ENCODE data around the gene ARFRP1.
"Not testable (repeated sequence)": the region's sequence is repeated elsewhere in the genome, so short reads cannot be mapped to it uniquely, and the experiment has no call there.

The ARFRP1 gene

DNA sequence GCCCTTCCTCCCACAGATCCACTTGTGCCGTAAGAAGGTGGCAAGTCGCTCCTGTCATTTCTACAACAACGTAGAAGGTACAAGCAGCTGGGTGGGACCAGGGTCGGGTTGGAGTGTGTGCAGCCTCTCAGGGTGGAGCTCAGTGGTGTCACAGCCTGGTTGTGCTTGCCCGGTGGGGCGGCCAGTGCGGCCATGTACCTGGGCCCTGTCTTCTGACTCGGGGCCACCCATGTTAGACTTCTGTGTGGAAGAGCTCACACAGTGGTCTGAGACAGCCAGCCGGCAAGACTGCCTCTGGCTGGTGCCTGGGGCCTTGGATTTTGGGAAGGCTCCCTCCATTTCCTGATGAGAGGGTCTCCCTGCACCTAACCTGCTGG is 45.0 kb downstream of the ARFRP1 start:
- H3K4me3 ChIP-seq (ENCODE audit: low read depth, low read length): no peak overlapping the region
- TF ChIP-seq, protein P1, sequence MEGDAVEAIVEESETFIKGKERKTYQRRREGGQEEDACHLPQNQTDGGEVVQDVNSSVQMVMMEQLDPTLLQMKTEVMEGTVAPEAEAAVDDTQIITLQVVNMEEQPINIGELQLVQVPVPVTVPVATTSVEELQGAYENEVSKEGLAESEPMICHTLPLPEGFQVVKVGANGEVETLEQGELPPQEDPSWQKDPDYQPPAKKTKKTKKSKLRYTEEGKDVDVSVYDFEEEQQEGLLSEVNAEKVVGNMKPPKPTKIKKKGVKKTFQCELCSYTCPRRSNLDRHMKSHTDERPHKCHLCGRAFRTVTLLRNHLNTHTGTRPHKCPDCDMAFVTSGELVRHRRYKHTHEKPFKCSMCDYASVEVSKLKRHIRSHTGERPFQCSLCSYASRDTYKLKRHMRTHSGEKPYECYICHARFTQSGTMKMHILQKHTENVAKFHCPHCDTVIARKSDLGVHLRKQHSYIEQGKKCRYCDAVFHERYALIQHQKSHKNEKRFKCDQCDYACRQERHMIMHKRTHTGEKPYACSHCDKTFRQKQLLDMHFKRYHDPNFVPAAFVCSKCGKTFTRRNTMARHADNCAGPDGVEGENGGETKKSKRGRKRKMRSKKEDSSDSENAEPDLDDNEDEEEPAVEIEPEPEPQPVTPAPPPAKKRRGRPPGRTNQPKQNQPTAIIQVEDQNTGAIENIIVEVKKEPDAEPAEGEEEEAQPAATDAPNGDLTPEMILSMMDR (IDR thresholded peaks at IDR 0.05; ENCODE audit: insufficient read depth, low read depth, low read length, missing control alignments): no peak
- no peak for DNase-seq (ENCODE audit: low read depth)

DNA sequence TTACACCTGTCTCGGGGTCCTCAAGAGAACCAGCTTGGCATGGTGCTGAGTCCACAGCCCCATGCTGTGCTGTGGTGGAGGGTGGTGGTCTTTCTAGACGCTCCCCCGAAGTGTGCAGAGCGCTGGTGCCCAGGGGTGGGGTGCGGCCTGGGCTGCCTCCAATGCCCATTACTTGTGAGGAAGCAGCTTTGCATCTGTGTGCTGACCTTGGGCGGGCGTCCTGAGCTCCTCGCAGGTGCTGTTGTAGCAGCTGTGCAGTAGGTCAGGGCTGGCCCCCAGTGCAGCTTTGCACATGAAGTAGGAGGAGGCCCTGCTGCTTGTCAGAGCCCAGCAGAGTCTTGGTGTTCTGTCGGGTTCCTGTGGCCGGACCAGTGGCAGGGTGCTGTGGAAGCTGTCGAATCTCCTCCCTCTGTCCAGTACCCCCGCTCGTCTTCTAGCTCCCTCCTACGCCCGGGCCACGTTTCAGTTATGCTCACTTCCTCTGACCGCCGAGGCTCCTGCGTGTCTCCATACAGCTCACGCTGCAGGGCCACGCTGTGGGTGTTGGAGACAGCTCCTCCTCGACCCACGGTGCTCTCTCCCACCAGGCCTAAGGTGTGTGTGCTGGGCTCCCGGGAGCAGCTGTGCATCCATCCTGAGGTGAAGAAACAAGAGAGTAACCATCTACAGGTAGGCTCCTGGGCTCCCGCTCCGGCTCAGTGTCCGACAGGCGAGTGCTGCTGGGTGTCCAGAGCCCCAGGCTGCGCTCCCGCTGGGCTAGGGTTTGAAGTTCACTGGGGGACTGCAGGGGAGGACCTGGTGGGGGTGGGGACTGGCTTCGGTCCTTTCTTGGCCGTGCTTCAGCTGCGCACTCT is 45.6 kb downstream of the ARFRP1 start:
- DNase-seq (ENCODE audit: low read depth): no peak
- H3K4me3 ChIP-seq (ENCODE audit: low read depth, low read length): no peak overlapping the region
- TF ChIP-seq, protein P1 (IDR thresholded peaks at IDR 0.05; ENCODE audit: insufficient read depth, low read depth, low read length, missing control alignments): no peak

DNA sequence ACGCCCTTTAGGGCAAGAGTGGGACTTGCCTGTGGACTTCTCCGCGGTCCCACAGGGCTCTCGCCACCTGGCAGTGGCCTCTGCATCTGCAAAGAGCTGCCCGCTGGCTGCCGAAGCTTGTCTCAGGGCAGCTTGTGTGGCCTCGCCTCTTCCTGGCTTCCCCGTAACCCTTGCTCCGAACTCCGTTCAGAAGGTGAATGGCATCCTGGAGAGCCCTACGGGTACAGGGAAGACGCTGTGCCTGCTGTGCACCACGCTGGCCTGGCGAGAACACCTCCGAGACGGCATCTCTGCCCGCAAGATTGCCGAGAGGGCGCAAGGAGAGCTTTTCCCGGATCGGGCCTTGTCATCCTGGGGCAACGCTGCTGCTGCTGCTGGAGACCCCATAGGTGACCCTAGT is 46.7 kb downstream of the ARFRP1 start:
- no peak for DNase-seq (ENCODE audit: low read depth)
- H3K4me3 ChIP-seq (ENCODE audit: low read depth, low read length): no peak overlapping the region
- TF ChIP-seq, protein P1 (IDR thresholded peaks at IDR 0.05; ENCODE audit: insufficient read depth, low read depth, low read length, missing control alignments): no peak

DNA sequence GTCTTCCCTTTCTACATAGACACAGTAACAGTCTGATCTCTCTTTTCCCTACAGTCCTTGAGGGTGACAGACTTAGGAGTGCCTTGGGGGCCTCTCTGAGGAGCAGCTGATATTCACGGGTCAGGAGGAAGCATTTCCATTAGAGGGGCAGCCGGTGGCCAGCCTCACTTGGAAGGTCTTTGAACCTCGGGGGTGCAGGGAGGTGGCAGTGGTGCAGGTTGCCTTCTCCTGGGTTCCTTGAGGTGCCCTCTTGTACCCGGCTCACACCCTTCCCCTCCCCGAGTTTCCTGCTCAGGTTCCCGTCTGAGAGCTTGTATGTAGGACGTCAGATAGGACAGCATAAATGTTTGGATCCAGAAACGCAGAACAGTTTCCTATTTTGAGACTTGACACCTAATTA is 47.2 kb downstream of the ARFRP1 start:
- H3K4me3 ChIP-seq (ENCODE audit: low read depth, low read length): no peak overlapping the region
- no peak for DNase-seq (ENCODE audit: low read depth)
- TF ChIP-seq, protein P1 (IDR thresholded peaks at IDR 0.05; ENCODE audit: insufficient read depth, low read depth, low read length, missing control alignments): no peak

DNA sequence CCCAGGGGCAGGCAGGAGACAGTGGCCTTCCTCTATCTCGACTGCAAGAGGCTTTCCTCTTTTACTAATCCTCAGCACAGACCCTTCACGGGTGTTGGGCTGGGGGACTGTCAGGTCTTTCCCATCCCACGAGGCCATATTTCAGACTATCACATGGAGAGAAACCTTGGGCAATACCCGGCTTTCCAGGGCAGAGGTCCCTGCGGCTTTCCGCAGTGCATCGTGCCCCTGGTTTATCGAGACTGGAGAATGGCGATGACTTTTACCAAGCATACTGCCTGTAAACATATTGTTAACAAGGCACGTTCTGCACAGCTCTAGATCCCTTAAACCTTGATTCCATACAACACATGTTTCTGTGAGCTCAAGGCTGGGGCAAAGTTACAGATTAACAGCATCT is 47.6 kb downstream of the ARFRP1 start:
- not testable (repeated sequence) for DNase-seq (ENCODE audit: low read depth); H3K4me3 ChIP-seq (ENCODE audit: low read depth, low read length)

DNA sequence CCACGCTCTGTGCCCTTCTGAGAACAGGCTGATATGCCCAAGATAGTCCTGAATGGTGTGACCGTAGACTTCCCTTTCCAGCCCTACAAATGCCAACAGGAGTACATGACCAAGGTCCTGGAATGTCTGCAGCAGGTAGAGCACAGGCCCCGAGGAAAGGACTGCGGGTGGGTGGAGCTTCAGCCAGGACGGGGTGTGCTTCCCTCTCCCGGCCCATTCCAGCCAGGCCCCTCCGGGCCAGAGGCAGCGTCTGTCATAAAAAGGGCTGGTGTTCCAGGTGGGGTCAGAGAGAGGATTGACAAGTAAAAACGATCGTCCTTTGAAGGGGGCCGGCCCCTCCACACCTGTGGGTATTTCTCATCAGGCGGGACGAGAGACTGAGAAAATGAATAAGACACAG is 48.4 kb downstream of the ARFRP1 start:
- DNase-seq (ENCODE audit: low read depth): no peak
- peak overlapping the region; percentile 77 for H3K4me3 ChIP-seq (ENCODE audit: low read depth, low read length)
- TF ChIP-seq, protein P1 (IDR thresholded peaks at IDR 0.05; ENCODE audit: insufficient read depth, low read depth, low read length, missing control alignments): no peak

DNA sequence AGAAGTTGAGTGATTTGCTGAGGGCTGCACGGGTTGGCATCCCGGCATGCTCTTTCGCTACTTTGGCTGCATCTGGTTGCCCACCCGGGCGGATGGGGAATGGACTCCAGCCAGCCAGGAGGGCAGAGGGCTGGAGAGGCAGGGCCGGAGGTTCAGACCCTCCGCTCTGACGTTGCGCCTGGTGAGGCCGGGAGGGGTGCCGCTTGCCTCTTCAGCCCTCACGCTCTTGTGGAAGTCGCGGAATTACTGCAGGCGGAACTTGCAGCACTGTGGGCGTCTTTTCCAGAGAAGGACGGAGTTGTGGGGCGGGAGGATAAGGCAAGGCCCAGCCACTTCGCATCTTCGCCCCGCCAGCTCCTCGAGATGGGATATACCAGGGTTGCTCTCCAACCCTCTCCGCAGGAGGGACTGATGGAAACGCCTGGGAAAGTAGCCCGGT is 49.0 kb downstream of the ARFRP1 start:
- peak overlapping the region; percentile 77 for H3K4me3 ChIP-seq (ENCODE audit: low read depth, low read length)
- no peak for DNase-seq (ENCODE audit: low read depth)

More for the DNA sequence above, 49.0 kb downstream of the ARFRP1 start:
- TF ChIP-seq, protein P1 (IDR thresholded peaks at IDR 0.05; ENCODE audit: insufficient read depth, low read depth, low read length, missing control alignments): no peak

Measured in GM12865 (cell line).